HG02852 (cell line): Measurements from ENCODE around the gene SERGEF.
A peak's percentile ranks its signal among the peaks of the same experiment; 100 is the strongest.
"Not testable (repeated sequence)": the region's sequence is repeated elsewhere in the genome, so short reads cannot be mapped to it uniquely, and the experiment has no call there.

ENCODE experiments used
- ATAC-seq: cut with Tn5 transposase; IDR thresholded peaks from one replicate; pipeline ENCODE4 v1.9.1; 2021; ENCODE audit warnings: mild to moderate bottlenecking, moderate library complexity; ENCODE audit not compliant: unreplicated experiment

SERGEF gene

DNA sequence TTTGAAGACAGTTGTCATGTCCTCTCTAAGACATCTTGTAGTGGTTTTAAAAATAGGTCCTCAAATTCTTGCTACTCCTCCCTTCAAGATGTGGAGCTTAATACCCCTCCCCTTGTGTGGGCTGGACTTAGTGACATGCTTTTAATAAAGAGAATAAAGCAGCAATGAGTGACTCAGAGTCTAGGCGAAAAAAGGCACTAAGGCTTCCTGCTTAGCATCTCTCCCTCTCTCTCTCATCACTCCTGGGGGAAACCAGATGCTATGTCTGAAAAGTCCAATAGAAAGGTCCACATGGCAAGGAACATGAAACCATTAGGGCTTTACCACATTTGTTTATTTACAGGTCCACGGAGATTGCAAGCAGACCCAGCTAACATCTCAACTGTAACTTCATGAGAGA lies 11.7 kb downstream of the SERGEF start:
- ATAC-seq: no peak

DNA sequence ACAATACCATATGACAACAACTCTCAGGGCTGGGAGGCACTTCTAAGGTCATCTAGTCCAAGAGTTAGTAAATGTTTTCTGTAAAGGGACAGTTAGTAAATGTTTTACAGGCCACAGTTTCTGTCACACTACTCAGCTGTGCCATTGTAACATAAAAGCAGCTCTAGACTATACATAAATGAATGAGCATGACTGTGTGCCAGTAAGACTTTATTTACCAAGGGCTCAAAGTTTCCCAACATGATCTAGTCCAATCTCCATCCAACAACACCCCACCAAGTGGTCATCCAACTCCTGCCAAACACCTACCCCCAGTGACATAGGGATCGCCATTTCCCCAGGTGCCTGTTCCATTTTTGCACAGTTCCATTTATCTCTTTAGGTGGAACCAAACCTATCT lies 12.1 kb downstream of the SERGEF start:
- no peak for ATAC-seq

DNA sequence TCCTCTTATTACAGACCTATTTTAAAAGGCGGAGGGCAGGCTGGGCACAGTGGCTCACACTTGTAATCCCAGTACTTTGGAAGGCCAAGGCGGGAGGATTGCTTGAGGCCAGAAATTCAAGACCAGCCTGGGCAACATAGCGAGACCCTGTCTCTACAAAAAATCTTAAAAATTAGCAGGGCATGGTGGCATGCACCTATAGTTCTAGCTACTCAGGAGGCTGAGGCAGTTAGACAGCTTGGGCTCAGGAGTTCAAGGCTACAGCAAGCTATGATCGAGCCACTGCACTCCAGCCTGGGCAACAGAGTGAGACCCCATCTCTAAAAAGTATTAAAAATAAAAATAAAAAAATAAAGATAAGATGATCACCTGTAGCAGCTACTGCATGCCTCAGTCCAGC lies 12.7 kb downstream of the SERGEF start:
- not testable (repeated sequence) for ATAC-seq

DNA sequence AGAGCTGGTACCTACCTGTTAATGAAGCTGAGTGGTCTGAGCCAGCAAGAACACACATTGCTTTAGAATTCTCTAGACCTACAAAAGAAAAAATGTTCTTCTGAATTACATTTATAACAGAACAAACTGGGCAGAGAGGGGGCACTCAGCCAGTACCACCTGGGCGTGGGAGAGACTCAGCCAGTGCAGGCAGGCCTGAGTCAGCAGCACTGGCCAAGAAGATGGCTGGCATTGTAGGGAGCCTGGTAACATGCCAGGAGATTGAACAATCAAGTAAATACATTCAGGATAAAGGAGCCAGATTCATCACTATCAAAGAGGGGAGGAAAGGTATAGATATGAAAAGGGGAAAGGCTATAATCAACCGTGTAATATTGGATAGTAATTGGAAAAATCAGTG lies 19.9 kb downstream of the SERGEF start:
- ATAC-seq: no peak

DNA sequence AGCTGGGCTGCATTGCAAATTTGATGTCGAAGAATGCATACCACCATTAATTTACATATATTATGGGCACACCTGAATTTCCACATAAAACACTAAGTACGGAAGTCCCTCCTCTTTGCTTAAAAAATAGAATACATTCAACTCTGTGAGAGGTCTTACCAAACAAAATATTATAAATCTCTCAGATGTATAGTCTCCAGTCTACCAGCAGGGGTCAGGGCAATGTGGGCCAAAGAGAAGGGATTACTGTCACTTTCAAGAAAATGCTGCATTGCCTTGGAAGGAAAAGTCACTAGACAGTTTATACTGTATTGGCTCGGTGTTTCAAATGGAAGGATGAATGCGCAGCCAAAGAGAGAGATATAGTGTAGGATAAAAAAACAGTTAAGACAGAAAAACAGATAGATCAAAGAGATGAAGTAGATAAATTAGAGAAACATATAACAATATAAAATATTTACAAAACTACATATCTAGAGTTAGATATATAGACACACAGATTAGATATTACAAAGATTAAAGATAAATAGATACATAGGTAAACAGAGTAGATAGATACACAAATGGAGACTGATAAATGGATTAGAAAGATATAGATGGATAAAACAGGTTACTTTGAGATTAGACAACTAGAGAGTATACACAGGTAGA lies 20.9 kb downstream of the SERGEF start:
- ATAC-seq: peak; percentile 77

DNA sequence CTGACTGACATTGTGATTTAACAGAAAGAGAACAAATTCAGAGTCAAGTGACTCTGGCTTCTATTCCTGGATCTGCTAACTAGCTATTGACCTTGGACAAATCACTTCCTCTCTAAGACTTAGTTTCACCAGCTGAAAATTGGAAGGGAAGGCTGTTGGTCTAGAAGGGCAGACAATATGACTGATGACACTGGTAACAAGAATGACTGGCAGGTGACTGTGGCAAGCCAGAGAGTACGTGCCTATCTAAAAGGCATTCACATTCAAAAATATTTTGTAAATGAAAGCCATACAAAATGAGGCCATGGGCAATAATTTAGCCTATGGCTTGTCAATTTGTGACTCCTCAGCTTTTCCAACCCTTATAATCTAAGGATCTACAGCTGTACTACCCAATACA lies 23.5 kb downstream of the SERGEF start:
- ATAC-seq: no peak

DNA sequence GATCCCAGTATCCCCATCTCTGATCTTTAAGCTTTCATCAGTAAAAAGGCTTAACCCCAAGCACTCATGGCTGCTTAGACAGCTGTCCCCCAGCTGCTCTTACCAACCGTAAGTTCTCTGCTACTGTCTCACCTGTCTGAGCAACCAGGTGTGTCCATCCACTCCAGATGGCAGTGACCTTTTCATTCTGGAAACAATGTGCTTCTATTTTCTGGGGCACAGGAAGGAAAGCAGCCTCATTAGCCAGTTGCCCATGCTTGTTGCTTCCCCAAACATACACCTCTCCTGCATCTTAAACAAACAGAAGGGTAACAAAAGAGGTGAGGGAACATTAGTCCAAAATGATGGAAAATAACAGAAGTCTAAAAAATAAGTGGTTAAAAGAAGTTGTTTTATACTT lies 24.4 kb downstream of the SERGEF start:
- no peak for ATAC-seq

DNA sequence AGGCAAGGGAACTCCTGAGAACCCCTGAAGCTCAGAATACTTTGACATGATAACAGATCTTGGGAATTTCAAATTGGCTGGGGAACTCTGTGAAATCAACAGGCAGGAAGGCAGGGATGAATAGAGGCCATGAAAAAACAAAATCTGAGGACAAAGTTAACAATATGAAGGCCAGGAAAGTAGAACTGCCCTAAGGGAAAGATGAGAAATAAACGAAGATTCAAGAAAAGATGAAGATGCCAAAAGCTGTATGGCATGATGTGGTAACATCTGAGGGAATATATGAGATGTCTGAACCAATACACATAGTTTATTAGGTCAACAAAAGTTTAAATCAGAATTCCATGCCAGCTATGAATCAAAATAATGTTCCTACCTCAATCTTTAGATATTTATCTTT lies 25.0 kb downstream of the SERGEF start:
- ATAC-seq: no peak

DNA sequence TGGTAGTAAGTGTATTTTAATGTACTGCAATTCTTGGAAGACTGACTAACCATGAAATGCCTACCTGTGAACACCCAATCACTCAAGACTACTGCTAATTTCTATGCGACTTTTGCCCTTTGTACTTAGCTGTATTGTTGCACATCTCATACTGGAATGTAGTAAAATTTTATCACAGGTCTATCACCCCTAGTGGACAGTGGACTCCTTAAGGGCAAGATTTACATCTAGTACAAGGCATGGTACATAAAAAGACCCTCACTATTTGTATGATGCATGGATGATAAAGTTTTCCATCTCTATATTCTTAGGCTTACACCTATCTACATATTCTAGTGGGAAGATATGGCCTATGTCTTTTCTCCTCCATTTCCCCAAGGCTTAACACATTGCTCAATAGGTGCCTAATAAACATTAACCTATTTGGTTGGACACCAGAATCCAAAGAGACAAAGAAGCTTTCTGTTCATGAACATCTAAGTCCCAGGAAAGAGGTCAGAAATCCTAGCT lies 26.1 kb downstream of the SERGEF start:
- ATAC-seq: no peak

DNA sequence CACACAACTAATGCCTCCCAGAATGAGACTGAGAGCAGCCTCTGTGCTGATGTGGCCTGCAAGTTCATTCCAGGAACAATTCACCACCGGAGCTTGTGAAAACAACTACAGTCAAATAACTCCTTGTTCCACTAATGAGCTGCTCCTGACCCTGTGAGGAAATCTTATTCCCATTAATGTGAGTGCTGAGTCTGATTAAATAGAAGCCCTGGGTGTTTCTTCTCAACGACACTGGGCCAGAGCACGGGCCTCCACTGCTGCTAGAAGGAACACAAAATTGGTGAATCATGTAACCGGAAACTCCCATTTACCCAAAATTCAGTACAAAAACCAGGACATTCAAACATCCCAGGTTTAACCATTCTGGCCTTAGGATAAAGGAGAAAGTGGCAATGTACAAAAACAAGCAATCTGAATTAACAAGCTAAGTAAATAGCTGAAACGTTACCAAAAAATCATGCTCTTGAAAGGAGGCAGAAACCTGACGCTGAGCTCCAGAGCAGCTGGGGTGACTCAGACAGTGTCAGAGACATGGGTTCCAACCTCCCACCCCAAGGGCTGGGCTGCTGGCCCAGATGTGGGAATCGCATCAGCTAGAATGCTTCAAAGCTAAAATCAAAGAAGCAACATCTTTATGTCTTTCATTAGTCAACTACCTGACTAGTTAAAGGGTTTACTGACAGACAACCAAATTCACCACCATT lies 26.7 kb downstream of the SERGEF start:
- no peak for ATAC-seq

DNA sequence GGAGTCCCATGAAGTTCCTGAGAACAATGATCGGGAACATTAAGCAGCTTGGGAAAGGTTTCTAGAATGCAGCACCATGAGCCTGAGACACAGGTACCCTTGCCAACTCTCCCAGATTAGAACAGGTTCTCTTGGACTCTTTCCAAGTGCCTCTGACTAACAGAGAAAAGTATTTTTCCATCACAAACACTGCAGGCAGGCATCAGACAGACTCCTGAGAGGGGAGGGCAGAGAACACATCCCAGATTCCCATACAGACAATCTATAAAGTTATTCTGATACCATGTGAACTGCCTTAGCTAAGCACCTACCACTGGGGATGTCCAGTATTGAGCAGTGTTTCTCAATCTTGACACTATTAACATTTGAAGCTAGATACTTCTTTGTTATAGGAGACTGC lies 27.3 kb downstream of the SERGEF start:
- no peak for ATAC-seq

DNA sequence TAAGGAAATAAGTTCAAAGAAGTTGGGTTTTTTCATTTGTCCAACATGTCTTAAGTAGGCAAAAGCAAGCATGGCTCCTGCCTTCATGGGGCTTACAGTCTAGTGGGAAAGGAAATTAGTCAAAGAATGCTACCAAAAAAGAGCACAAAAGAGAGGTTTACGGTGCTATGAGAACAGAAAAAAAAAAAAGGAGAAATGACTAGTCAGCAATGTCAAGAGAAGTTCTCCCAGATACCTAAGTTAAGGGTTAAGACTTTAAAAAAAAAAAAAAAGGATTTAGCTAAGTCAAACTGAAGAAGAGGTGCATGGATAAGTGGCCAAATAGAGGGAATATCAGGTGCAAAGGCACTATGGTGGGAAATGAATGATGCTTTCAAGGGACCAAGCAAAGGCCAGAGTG lies 29.3 kb downstream of the SERGEF start:
- no peak for ATAC-seq

DNA sequence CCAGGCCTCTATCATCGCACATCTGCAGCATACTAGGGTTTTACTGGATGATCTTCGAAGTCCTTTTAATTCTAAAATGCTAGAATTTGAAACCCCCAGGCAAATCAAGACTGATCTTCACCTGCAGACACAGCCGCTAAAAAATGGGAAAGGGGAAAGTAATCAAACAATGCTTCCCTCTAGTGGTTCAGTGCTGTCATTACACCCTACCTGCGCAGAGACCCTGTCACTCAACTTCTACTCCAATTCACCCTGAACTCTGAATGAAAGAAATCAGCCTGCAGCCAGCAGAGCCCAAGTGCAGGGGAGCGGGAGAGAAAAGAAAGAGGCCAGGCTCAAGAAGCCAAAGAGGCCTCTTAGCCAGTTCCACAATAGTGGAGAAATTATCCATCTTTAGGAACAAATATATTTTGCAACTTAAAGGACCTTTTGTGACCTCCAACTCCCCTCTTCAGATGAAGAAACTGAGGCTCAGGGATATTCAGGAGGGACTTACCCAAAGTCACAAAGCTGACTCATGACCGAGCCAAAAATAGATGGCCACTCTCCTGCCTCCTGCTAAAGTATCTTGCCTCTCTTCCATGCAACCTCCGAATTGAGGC lies 33.0 kb downstream of the SERGEF start:
- ATAC-seq: no peak

DNA sequence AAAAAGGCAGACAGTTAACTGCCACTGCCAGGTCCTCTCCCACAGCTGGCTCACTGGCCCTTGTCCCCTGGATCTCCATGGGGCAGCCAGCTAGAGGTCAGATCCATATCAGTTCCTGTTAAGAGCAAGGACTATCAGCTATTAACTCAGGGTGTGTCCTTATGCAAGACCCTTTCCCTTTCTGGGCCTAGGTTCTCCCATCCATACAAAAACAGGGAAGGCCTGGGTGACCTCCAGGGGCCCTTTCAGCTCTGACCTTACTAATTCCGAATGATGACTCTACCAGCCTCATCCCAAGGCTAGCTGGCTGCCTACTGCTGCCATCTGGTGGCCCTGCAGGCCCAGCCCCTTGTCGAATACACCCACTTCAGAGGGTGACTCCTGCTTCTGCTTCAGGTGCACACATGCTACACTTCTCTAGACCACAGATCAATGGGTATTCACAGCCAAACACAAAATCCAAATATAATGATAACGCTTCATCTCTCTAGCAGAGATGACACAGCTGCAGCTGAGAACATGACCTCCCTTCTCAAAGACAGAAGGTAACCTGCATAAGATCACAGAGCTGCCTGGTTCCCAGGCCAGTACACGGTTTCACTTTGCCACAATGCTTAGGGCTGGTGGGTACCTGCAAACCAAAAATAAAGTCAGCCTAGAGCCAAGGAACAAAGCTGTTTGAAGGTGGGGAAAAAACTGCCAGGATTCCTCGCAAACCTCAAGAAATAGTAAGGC lies 34.1 kb downstream of the SERGEF start:
- ATAC-seq: no peak

DNA sequence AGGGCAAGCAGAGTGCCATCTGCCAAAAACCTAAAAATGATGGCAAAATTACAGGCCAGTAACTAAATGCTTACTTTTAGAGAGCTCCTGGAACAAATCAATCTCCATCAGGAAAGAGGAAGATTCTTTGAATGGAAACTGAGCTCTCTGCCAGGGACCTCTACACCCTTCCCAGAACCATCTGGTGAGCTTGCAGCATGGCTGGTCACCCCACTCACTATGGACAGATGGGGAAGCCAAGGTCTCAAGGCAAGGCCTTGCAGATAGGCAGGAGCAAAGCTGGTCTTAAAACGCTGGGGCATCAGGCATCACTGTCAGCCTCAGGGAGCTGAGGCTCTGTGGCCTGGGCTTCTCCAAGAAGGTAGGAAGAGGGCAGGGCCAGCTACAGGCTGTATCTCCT lies 36.2 kb downstream of the SERGEF start:
- no peak for ATAC-seq

DNA sequence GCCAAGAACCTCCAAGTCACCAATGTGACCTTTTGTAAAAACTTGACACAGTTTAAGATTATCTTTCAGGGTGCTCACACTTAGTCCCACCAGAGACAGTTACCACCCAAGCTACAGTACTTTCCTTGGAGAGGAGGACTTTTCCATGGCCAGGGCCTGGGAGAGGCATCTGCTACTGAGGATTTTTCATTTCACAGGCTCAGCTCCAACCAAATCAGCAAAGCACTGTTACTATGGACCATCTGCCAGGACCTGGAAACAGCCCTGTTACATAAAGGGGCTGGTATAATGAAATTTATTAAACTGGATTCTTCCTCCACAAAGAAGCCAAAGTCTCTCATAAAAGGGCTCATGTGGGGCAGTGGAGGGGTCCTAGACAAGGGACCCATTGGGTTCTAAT lies 38.6 kb downstream of the SERGEF start:
- ATAC-seq: no peak

DNA sequence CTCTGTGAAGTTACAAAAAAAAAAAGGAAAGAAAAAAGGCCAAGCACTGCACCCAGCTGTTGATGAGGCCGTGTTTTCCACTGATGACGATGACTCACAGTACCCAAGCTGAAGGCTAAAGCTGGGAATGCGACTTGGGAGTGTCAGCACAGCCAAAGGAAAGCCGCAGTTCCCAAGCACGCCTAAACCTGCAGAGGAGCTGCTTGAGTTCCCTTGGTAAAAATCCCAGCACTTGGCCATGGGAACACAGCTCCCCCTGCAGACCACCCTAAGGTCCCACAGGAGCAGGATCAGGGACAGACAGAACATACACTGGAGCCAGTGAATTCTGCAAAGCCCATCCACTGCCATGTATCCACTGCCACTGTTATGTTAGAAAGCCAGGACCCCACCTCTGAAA lies 39.9 kb downstream of the SERGEF start:
- no peak for ATAC-seq

DNA sequence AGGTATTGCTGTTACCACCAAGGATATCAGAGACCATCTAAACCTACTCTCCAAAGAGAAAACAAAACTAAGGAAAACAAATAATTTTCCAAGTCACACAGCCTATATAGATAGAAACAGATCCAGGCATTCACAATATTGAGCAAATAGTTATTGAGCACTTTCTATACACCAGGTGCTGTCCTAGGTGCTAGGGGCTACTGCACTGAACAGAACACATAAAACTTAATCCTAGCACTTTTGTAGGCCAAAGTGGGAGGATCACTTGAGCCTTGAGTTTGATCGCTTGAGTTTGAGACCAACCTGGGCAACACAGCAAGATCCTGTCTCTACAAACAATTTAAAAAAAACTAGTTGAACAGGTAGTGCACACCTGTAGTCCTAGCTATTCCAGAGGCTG lies 44.6 kb downstream of the SERGEF start:
- no peak for ATAC-seq

DNA sequence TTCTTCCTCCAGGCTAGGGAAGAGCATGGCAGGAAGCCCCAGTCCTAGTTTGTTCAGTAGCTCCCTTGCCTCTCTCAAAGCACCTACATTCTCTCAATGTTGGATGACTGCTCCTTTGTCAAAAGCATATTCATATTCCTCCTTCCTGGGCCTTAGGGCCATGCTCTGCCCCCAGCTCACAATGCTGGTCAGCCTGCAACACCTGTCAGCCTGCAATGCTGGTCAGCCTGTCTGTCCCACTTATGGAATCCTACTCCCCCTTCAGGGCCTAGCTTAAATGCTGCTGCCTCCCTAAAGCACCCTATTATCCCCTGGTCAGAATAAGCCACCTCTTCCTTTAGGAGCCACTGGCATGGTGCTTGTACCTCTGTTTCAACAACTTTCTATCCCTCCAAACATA lies 45.2 kb downstream of the SERGEF start:
- ATAC-seq: no peak

DNA sequence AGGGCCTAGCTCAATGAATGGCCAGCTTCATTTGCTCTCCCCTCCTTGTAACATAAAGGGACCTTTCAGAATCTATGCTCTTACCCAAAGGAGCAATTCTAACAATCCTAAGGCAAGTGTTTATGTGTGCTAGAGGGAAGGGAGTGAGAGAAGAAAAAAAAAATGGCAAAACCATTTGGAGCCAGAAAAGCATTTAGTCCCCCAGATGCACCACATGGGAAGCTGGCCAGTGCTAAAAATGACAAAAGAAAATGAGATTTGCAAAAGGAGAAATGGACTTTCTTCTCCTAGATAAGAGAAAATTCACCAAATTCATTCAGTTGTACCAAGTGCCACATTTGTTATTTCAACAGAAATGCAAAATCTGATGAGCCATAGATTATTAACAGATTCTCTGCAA lies 52.8 kb downstream of the SERGEF start:
- no peak for ATAC-seq

DNA sequence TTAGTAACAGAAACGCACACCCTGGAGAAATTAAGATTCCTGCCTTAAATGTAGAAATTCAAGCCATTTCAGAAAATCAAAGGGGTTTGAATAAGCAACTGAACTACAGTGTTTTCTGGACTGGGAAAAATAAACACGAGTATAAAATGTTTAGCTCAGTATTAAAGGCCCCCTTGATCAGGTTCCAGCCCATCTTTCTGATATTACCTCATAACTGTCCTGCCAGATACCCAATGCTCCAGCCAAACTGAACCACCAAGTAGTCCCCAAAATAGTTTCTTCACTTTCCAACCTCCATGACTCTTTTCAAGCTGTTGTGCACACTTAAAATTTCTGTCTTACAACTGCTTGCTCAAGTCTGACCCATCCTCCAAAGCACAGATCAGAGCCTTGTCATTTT lies 54.4 kb downstream of the SERGEF start:
- ATAC-seq: no peak
